ENCODE results near the gene C9orf85. TPM values are rescaled to one million over a fixed set of nuclear protein-coding genes. Genes with fewer than 3 reads are reported as not detected.

C9orf85 gene
- total and polyA plus RNA-seq, 2 of the 8 experiments (the other 6 are each of a cell fraction or from before 2014, with no cell fraction given) = 6.3 to 14.5 TPM

- no peak overlapping the region for H2BK5ac ChIP-seq (ENCODE audit: low read depth, low read length)
- no peaks in the 10 kb centered on the region for H4K20me1 ChIP-seq (replicated peaks in 1 of 2; ENCODE audit: control insufficient read depth in 1 of 2, insufficient read depth in 2 of 2, low read length in 2 of 2)
- peaks cover 8% of the 10 kb centered on the region for H3K23me2 ChIP-seq (ENCODE audit: low read depth, low read length)
- no peak overlapping the region for H3K23ac ChIP-seq (ENCODE audit: insufficient read length)
- peaks cover 28 to 85% of the 10 kb centered on the region in 2 experiments for H3K79me2 ChIP-seq (ENCODE audit: control insufficient read depth in 1 of 2, insufficient read depth in 2 of 2, low read length in 2 of 2)
- no peak overlapping the region for H3K4ac ChIP-seq (replicated peaks; ENCODE audit: insufficient read length, low read depth, low read length)
- CTCF ChIA-PET (ENCODE audit: partially characterized antibody) = interaction anchor here (1.0 to 3.1 kb wide), 7 partner anchors 8 to 109 kb away, joined by 3 to 9 read pairs (median 3); no protein-coding TSS in a partner anchor
- no peak overlapping the region for H2AK5ac ChIP-seq (ENCODE audit: low read depth, low read length)
- no peak overlapping the region for H2AFZ ChIP-seq (ENCODE audit: low read length)
- H4K8ac ChIP-seq (ENCODE audit: extremely low read depth, insufficient read depth, low read length) = no peak overlapping the region
- no peak overlapping the region for H3K14ac ChIP-seq (ENCODE audit: insufficient read length)
- no peaks in the 10 kb centered on the region for H3K27me3 ChIP-seq (replicated peaks in 1 of 4; ENCODE audit: control insufficient read depth in 3 of 4, extremely low read depth in 1 of 4, insufficient read depth in 3 of 4, low read length in 3 of 4)
- H3K18ac ChIP-seq (ENCODE audit: extremely low read depth, low read length) = no peak overlapping the region
- no peak overlapping the region for H3K27ac ChIP-seq (ENCODE audit: low read depth, low read length)
- peaks cover 12 to 13% of the 10 kb centered on the region in 2 experiments; a peak in 3 of 4 replicates for H3K9me3 ChIP-seq (ENCODE audit: insufficient read depth in 2 of 2, low read depth in 1 of 2, low read length in 1 of 2)
- no peak overlapping the region for H4K91ac ChIP-seq (replicated peaks; ENCODE audit: insufficient read length, low read length)
- H4K5ac ChIP-seq (ENCODE audit: insufficient read length, low read depth, low read length) = no peak overlapping the region
- no peak overlapping the region for H3K56ac ChIP-seq (replicated peaks; ENCODE audit: insufficient read length, low read depth, low read length)
- H2BK12ac ChIP-seq (ENCODE audit: low read depth, low read length) = no peak overlapping the region
- H3K4me3 ChIP-seq (ENCODE audit: extremely low read depth in 1 of 4, insufficient read depth in 2 of 4, low read depth in 3 of 4, low read length in 4 of 4) = no peak overlapping the region
- no peak overlapping the region for H2BK20ac ChIP-seq (ENCODE audit: low read length)
- POLR2A ChIA-PET (ENCODE audit: partially characterized antibody) = interaction anchor here (1.2 to 1.5 kb wide), 4 partner anchors 10 to 63 kb away, joined by 3 to 5 read pairs (median 4); no protein-coding TSS in a partner anchor
- no peak for TF ChIP-seq KDM5A (IDR thresholded peaks at IDR 0.05; ENCODE audit: low read length)
- no peak for TF ChIP-seq GABPA (IDR thresholded peaks at IDR 0.05; ENCODE audit: borderline replicate concordance, insufficient read depth, low read length)
- TF ChIP-seq BRCA1 (IDR thresholded peaks at IDR 0.05; ENCODE audit: low read depth, low read length) = no peak
- TF ChIP-seq CBX5 (IDR thresholded peaks at IDR 0.05; ENCODE audit: low read depth, low read length) = no peak
- TF ChIP-seq EP300 (IDR thresholded peaks at IDR 0.05; ENCODE audit: borderline replicate concordance in 1 of 2, low read depth in 2 of 2, low read length in 2 of 2) = no peak
- H3K9ac ChIP-seq (replicated peaks in 1 of 4; ENCODE audit: extremely low read depth in 1 of 4, low read depth in 3 of 4, low read length in 3 of 4) = no peak overlapping the region
- no peak overlapping the region for H3K4me2 ChIP-seq (ENCODE audit: insufficient read depth in 1 of 2, low read depth in 2 of 2, low read length in 2 of 2)
- no peak overlapping the region for H2BK15ac ChIP-seq (ENCODE audit: low read length)
- H3K79me1 ChIP-seq (ENCODE audit: low read depth, low read length) = peaks cover 3% of the 10 kb centered on the region; the same call in 1 of the 2 replicates
- DNase-seq (ENCODE audit: low read depth in 1 of 2, low spot score in 2 of 2) (no peak), FAIRE-seq (no peak)
- peaks cover 2 to 5% (median 3%) of the 10 kb centered on the region in 4 experiments; a peak in 6 of 7 replicates for H3K4me1 ChIP-seq (replicated peaks in 1 of 4; ENCODE audit: control insufficient read depth in 3 of 4, insufficient read depth in 4 of 4, low read length in 3 of 4)
- H3K36me3 ChIP-seq (ENCODE audit: control insufficient read depth in 2 of 4, insufficient read depth in 4 of 4, low read length in 3 of 4) = peaks cover 0 to 12% (median 5%) of the 10 kb centered on the region in 4 experiments; a peak in 3 of 8 replicates
- no peak overlapping the region for H2BK120ac ChIP-seq (replicated peaks; ENCODE audit: low read depth, low read length)
Measured at GRCh38 chr9:71915495-71915894, 4.1 kb downstream of the C9orf85 start.
